GM18498 (cell line): ENCODE measurements around the gene SOS2.

ENCODE experiments used
- ATAC-seq: cut with Tn5 transposase; IDR thresholded peaks from one replicate; pipeline ENCODE4 v1.9.1; 2021; ENCODE audit warnings: mild to moderate bottlenecking, moderate library complexity; ENCODE audit not compliant: unreplicated experiment

The SOS2 gene

GRCh38 chr14:50231475-50232275 is at the start of gene SOS2:
Gene SOS2 (minus strand): TSS chr14:50231578. CDS start chr14:50231283, 295 bp downstream.
- peak; percentile 91 for ATAC-seq

- no peak for ATAC-seq
These were observed 41.1 kb upstream of the SOS2 start for GRCh38 chr14:50272498-50272897.

GRCh38 chr14:50270932-50271331 is 39.6 kb upstream of the SOS2 start:
- no peak for ATAC-seq

GRCh38 chr14:50265029-50265428 is 33.7 kb upstream of the SOS2 start:
- no peak for ATAC-seq

GRCh38 chr14:50263321-50263720 is 31.9 kb upstream of the SOS2 start:
- ATAC-seq = no peak

- no peak for ATAC-seq
These were observed 31.5 kb upstream of the SOS2 start for GRCh38 chr14:50262865-50263264.

- ATAC-seq = no peak
These were observed 29.1 kb upstream of the SOS2 start for GRCh38 chr14:50260511-50260910.

GRCh38 chr14:50260072-50260471 is 28.7 kb upstream of the SOS2 start:
- no peak for ATAC-seq

GRCh38 chr14:50257732-50258131 is 26.4 kb upstream of the SOS2 start:
- no peak for ATAC-seq

GRCh38 chr14:50254248-50254647 is 22.9 kb upstream of the SOS2 start:
- no peak for ATAC-seq

- ATAC-seq = no peak
These were observed 17.9 kb upstream of the SOS2 start for GRCh38 chr14:50249136-50249775.

GRCh38 chr14:50247245-50247644 is 15.9 kb upstream of the SOS2 start:
- no peak for ATAC-seq

- no peak for ATAC-seq
These were observed 11.4 kb upstream of the SOS2 start for GRCh38 chr14:50242566-50243310.

GRCh38 chr14:50242096-50242495 is 10.7 kb upstream of the SOS2 start:
- no peak for ATAC-seq

- no peak for ATAC-seq
These were observed 6.0 kb upstream of the SOS2 start for GRCh38 chr14:50237427-50237826.

- ATAC-seq = no peak
These were observed 2.5 kb upstream of the SOS2 start for GRCh38 chr14:50233951-50234250.

GRCh38 chr14:50233166-50233950 is 2.0 kb upstream of the SOS2 start:
- ATAC-seq = no peak

- no peak for ATAC-seq
These were observed 881 bp upstream of the SOS2 start for GRCh38 chr14:50232276-50232642.

GRCh38 chr14:50230701-50231474 is 490 bp downstream of the SOS2 start:
- ATAC-seq = peak; percentile 43

- ATAC-seq = no peak
These were observed 1.0 kb downstream of the SOS2 start for GRCh38 chr14:50230401-50230700.

- ATAC-seq = no peak
These were observed 1.7 kb downstream of the SOS2 start for GRCh38 chr14:50229681-50230080.
